Common myeloid progenitor, CD34-positive (primary cell): ENCODE data around the gene FADS6.

Source experiments
- CTCF ChIA-PET: fragments of 350-600 bp; sonication (Branson Sonifier 250); formaldehyde crosslinking; loops from one replicate; lab custom pipeline; 2021; ENCODE audit warnings: antibody characterized with exemption; lab: Charles Lee
- POLR2A ChIA-PET: fragments of 350-600 bp; sonication (Branson Sonifier 250); formaldehyde crosslinking; loops from one replicate; lab custom pipeline; 2021; ENCODE audit warnings: antibody characterized with exemption; lab: Charles Lee
- DNase-seq, 3 donors: peaks; one replicate each; pipeline versions ENCODE4 v3.0.0 to v3.0.0-alpha.2; 2013
- H3K27ac ChIP-seq, 2 experiments: 1 replicate in 1 of 2; 2 replicates in 1 of 2; pipeline ENCODE4 v1.7.0; 2013; ENCODE audit warnings: inconsistent platforms in 2 of 2, low read length in 2 of 2, mild to moderate bottlenecking in 2 of 2, low read depth in 1 of 2, moderate library complexity in 1 of 2; ENCODE audit not compliant: severe bottlenecking in 2 of 2, insufficient read depth in 1 of 2, poor library complexity in 1 of 2
- H3K27me3 ChIP-seq, 5 experiments: replicated peaks in 2 of 5; 1 replicate in 3 of 5; 2 replicates in 2 of 5; pipeline versions ENCODE4 v1.6.1 to v1.7.0; 2013; ENCODE audit warnings: low read length in 4 of 5, mild to moderate bottlenecking in 2 of 5, moderate library complexity in 2 of 5, inconsistent platforms in 1 of 5; ENCODE audit not compliant: insufficient read depth in 5 of 5, control insufficient read depth in 4 of 5
- H3K36me3 ChIP-seq, 4 experiments: 1 replicate in 2 of 4; 2 replicates in 2 of 4; pipeline versions ENCODE4 v1.6.1 to v1.7.0; 2013; ENCODE audit warnings: low read length in 3 of 4, control low read depth in 1 of 4, mild to moderate bottlenecking in 1 of 4; ENCODE audit not compliant: control insufficient read depth in 4 of 4, insufficient read depth in 4 of 4
- H3K4me1 ChIP-seq, 4 experiments: 1 replicate in 3 of 4; 2 replicates in 1 of 4; pipeline versions ENCODE4 v1.6.1 to v1.7.1; 2013; ENCODE audit warnings: low read length in 3 of 4, mild to moderate bottlenecking in 3 of 4, control low read depth in 1 of 4, inconsistent platforms in 1 of 4, moderate library complexity in 1 of 4; ENCODE audit not compliant: control insufficient read depth in 4 of 4, insufficient read depth in 4 of 4; ENCODE audit errors: control extremely low read depth in 1 of 4
- H3K4me3 ChIP-seq, 7 experiments: 1 replicate in 4 of 7; 2 replicates in 3 of 7; pipeline versions ENCODE4 v1.5.1 to v1.7.0; 2013; ENCODE audit warnings: mild to moderate bottlenecking in 7 of 7, low read length in 6 of 7, moderate library complexity in 6 of 7, inconsistent platforms in 2 of 7, low read depth in 2 of 7, control low read depth in 1 of 7; ENCODE audit not compliant: insufficient read depth in 4 of 7, control insufficient read depth in 1 of 7; ENCODE audit errors: extremely low read depth in 1 of 7
- H3K9me3 ChIP-seq, 5 experiments: 1 replicate in 4 of 5; 2 replicates in 1 of 5; pipeline versions ENCODE4 v1.6.1 to v1.7.1; 2013; ENCODE audit warnings: low read length in 4 of 5, mild to moderate bottlenecking in 2 of 5, inconsistent platforms in 1 of 5, low read depth in 1 of 5, moderate library complexity in 1 of 5; ENCODE audit not compliant: control insufficient read depth in 4 of 5, insufficient read depth in 2 of 5; ENCODE audit errors: control extremely low read depth in 1 of 5
- WGBS: methylation state at CpG from one replicate; pipeline ENCODE4 v1.1.5; 2013; ENCODE audit not compliant: insufficient coverage; 5-methylcytosine and 5-hydroxymethylcytosine counted together

The FADS6 gene

DNA sequence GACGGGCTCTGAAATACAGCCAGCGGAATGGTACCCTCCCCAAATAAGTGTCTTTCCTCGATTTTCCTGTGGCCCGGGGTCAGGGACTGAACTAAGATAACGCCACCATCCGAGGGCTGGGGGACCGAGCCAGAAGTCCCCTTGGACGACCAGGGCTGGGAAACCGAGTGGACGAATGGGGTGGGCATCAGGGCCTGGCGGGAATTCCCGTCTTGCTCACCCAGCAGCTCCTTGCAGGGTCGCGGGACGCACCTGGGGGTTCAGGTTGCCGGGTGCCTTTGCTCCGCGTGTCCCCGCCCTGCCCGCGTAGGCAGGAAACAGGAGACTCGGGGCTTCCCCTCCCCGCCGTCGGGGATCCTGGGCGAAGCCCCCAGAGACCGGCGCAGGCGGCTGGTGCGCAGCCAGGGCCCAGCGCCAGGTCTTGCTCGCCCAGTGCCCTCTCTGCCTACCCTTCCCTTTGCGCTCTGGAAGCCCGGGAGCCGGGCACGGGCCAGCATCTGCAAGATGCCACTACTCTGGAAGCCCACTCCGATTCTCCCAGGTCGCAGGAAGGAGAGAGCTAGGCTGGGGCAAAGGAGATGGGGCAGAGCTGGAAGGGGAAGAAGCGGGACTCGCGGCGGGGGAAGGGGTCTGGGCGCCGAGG, 33.1 kb downstream of the FADS6 start:
- H3K27ac ChIP-seq: no peak overlapping the region
- POLR2A ChIA-PET: no interaction called here
- H3K27me3 ChIP-seq: peaks cover 0 to 65% (median 25%) of the 10 kb centered on the region in 5 experiments
- WGBS: 5% methylated on average over 34 of the region's 44 CpGs
- no peaks in the 10 kb centered on the region for H3K9me3 ChIP-seq
- peaks cover 0 to 2% (median 0%) of the 10 kb centered on the region in 4 experiments for H3K36me3 ChIP-seq
- H3K4me3 ChIP-seq: peak overlapping the region in 4 of 7 experiments; percentile 19 to 36 (median 24)
- CTCF ChIA-PET: interaction anchor here (1.0 to 7.7 kb wide), 4 partner anchors 10 to 67 kb away, joined by 3 to 158 read pairs (median 10); no protein-coding TSS in a partner anchor
- peak in 1 of 3 donors; percentile 17 for DNase-seq
- peaks cover 0 to 28% (median 20%) of the 10 kb centered on the region in 4 experiments for H3K4me1 ChIP-seq

DNA sequence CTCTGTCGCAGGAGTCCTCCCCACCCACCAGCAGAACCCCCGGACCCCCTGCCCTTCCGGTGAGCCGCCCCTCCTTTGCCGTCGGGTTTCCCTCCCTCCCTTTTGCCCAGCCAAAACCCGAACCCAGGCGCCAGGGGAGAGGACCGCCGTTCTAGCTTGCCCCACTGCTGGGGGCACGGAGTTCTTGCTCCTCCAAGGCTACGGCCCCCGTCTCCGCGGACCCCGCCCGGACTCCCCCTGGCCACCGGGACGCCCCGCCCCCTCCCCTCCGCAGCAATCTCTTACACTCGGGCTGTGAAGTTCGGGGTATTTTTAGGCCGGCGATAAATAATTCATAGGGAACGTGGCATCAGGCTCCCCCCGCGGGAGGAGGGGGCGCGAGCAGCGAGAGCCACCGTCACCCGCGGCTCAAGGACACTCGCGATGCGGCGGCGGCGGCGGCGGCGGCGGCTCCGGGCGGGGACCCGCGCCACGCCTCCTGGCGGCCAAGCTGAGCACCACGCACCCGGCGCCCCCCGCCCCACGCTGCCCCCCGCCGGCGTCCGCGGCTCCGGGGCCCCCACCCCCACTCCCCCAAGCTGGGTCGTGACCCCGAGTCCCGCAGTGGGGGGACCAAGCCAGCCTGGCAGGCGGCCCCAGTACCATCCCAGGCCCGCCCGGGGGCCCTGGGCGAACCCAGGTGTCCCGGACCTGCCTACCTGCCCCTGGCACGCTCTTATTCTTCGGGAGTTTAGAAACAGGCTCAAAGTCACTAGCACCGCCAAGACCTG, 33.8 kb downstream of the FADS6 start, which contains the start of gene GRIN2C:
Gene GRIN2C, minus strand, starts transcription at position 427 of the 770 bp plus-strand sequence. CDS start 4,793 bp downstream, outside the sequence.
- WGBS: 3% methylated on average over 55 of the region's 72 CpGs
- H3K4me3 ChIP-seq: peak within 1 kb of the TSS in 4 of 7 experiments; percentile 19 to 52 (median 38)
- POLR2A ChIA-PET: no interaction called here

DNA sequence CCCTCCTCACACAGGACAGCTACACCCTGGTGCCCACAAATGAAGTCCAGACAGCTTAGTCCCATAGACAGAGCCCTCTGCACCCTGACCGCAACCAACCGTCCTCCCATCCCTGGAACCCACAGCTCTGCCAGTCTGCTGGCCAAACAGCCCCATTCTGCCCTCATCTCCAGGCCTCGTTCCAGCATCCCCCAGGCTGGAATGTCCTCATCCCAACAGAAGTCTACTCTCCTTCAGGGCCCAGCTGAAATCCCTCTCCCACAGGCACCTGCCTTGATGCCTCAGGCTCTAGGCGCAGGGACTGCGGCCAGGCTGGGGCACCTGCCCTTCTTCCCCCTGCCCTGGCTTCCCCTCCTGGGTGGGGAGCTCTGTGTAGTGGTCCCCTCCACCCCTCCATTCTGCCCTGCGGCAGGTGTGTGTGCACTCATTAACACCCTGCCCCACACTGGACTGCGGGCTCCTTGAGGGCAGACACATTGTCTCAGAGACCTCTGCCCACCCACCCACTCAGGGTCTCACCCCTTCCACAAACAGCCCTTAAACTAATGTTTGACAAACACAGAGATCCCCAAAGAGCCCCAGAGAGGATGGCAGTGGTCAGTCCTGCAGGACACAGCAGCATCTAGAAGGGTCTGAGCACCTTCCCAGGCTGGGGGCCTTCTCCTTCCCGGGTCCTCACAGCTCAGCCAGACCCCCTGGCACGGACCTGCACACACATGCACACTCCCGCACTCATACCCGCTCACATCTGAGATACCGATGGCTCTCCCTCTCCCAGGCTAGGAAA, 34.6 kb downstream of the FADS6 start:
- no peak overlapping the region for H3K4me3 ChIP-seq
- H3K4me1 ChIP-seq: peaks cover 0 to 28% (median 20%) of the 10 kb centered on the region in 4 experiments
- POLR2A ChIA-PET: no interaction called here
- no peak for DNase-seq
- peaks cover 0 to under 1% (median 0%) of the 10 kb centered on the region in 4 experiments for H3K36me3 ChIP-seq
- H3K27ac ChIP-seq: no peak overlapping the region
- H3K27me3 ChIP-seq: peaks cover 0 to 80% (median 28%) of the 10 kb centered on the region in 5 experiments
- no peaks in the 10 kb centered on the region for H3K9me3 ChIP-seq
- CTCF ChIA-PET: interaction anchor here (1.1 to 5.7 kb wide), 9 partner anchors 12 to 114 kb away, joined by 3 to 44 read pairs (median 5); no protein-coding TSS in a partner anchor
- 61% methylated on average over 12 of the region's 12 CpGs for WGBS

More for the DNA sequence above, 33.8 kb downstream of the FADS6 start, which contains the start of gene GRIN2C:
- no peaks in the 10 kb centered on the region for H3K9me3 ChIP-seq
- peaks cover 0 to 72% (median 28%) of the 10 kb centered on the region in 5 experiments for H3K27me3 ChIP-seq
- peaks cover 0 to 28% (median 20%) of the 10 kb centered on the region in 4 experiments for H3K4me1 ChIP-seq
- CTCF ChIA-PET: interaction anchor here (1.1 to 7.7 kb wide), 6 partner anchors 11 to 115 kb away, joined by 3 to 158 read pairs (median 20); no protein-coding TSS in a partner anchor
- peaks cover 0 to 2% (median 0%) of the 10 kb centered on the region in 4 experiments for H3K36me3 ChIP-seq
- H3K27ac ChIP-seq: no peak within 1 kb of the TSS
- DNase-seq: peak in 2 of 3 donors; percentile 24 to 43

DNA sequence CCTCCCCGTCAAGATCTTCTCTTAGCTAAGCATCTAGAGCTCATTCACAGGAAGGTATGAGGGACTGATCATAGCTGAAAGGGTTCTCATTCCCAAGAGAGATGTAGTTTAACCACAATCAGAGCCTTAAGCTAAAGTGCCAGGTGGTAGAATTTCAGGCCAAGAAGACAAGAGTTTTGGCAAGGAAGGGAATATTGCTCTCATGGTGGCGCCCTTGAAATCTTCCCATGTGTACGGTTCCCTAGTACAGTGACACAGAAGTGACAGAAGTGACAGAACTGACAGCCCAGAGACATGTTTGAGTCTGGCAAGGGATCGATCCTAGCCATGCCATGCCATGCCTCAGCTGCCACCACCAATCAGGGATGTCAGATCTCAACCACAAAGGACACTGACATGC, 36.2 kb downstream of the FADS6 start:
- Histone ChIP-seq H3K4me3 (no peak overlapping the region), H3K27me3 (peaks cover 0 to 93% (median 36%) of the 10 kb centered on the region in 5 experiments), H3K4me1 (peaks cover 0 to 33% (median 27%) of the 10 kb centered on the region in 4 experiments), H3K27ac (no peak overlapping the region), H3K36me3 (no peaks in the 10 kb centered on the region), H3K9me3 (no peaks in the 10 kb centered on the region)
- POLR2A ChIA-PET: no interaction called here
- WGBS: 93% methylated on average over 3 of the region's 4 CpGs
- CTCF ChIA-PET: interaction anchor here (1.3 to 5.7 kb wide), 5 partner anchors 12 to 65 kb away, joined by 3 to 44 read pairs (median 8); no protein-coding TSS in a partner anchor
- DNase-seq: no peak

DNA sequence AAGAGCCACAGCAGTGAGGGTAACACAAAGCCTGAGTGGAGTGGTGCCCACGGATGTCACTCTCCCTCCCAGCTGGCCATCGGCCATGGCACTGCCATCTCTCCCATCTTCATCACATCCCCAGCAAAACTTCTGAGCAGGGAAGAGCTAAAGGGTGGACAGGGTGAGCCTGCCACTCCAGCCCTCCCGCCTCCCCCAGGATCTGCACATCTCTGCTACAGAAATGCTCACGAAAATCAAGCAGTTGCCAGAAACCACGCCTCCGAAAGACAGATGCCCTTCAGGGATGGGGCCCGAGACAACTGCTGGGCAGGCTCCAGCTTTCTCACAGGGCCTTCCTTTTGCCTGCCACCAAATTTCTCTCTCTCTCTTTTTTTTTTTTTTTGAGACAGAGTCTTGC, 37.3 kb downstream of the FADS6 start:
- peaks cover 0 to 95% (median 37%) of the 10 kb centered on the region in 5 experiments for H3K27me3 ChIP-seq
- no peak for DNase-seq
- H3K4me1 ChIP-seq: peaks cover 0 to 23% (median 18%) of the 10 kb centered on the region in 4 experiments
- H3K36me3 ChIP-seq: no peaks in the 10 kb centered on the region
- no peak overlapping the region for H3K27ac ChIP-seq
- ChIA-PET CTCF (interaction anchor here (1.2 to 5.7 kb wide), 6 partner anchors 8 to 64 kb away, joined by 4 to 44 read pairs (median 17); no protein-coding TSS in a partner anchor), POLR2A (no interaction called here)
- 89% methylated on average over 4 of the region's 7 CpGs for WGBS
- H3K9me3 ChIP-seq: no peaks in the 10 kb centered on the region
- no peak overlapping the region for H3K4me3 ChIP-seq

DNA sequence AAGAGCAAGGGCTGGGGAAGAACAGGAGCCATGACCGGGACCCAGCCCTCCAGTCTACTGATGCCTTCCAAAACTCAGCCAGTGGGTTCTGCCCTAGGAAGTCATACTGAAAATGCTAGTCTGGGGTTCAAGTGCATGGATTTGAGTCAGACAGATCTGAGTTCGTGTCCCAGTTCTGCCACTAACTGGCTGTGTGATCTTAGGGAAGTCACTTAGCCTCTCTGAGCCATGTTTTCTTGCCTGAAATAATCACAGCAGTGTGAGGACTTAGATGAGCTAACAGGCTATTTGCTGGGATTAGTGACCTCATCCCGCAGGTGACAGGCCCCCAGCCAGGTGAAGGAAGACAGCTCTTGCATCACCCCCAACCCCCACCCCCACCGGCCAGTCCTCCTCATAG, 38.1 kb downstream of the FADS6 start:
- ChIA-PET POLR2A (no interaction called here), CTCF (interaction anchor here (1.2 to 5.7 kb wide), 5 partner anchors 8 to 63 kb away, joined by 4 to 44 read pairs (median 26); no protein-coding TSS in a partner anchor)
- H3K9me3 ChIP-seq: no peaks in the 10 kb centered on the region
- no peaks in the 10 kb centered on the region for H3K36me3 ChIP-seq
- H3K27ac ChIP-seq: no peak overlapping the region
- 100% methylated on average over 4 of the region's 4 CpGs for WGBS
- no peak for DNase-seq
- H3K27me3 ChIP-seq: peaks cover 0 to 95% (median 34%) of the 10 kb centered on the region in 5 experiments
- peaks cover 0 to 15% (median 12%) of the 10 kb centered on the region in 4 experiments for H3K4me1 ChIP-seq
- no peak overlapping the region for H3K4me3 ChIP-seq
